BJ (cell line): ENCODE data around the gene ABCA13. TPM values are rescaled to one million over a fixed set of nuclear protein-coding genes. Genes with fewer than 3 reads are reported as not detected.

ENCODE experiments used
- CTCF ChIA-PET: fragments of 350-600 bp; formaldehyde crosslinking; extraction: SDS; loops from one replicate; lab custom pipeline; 2021; ENCODE audit warnings: antibody characterized with exemption, inconsistent platforms; lab: Yijun Ruan, JAX
- POLR2A ChIA-PET: fragments of 300-600 bp; sonication (Branson Sonifier 250); formaldehyde crosslinking; extraction: SDS; loops from one replicate; lab custom pipeline; 2021; ENCODE audit warnings: antibody characterized with exemption; lab: Charles Lee
- DNase-seq: peaks from one replicate; pipeline ENCODE4 v3.0.0-alpha.2; 2011; ENCODE audit warnings: low read depth
- H3K27me3 ChIP-seq: 2 replicates; pipeline ENCODE4 v1.6.0; 2011; ENCODE audit warnings: low read length; ENCODE audit not compliant: control insufficient read depth, insufficient read depth
- H3K36me3 ChIP-seq: 2 replicates; pipeline ENCODE4 v1.5.1; 2011; ENCODE audit warnings: low read length; ENCODE audit not compliant: control insufficient read depth, insufficient read depth
- H3K4me3 ChIP-seq: 2 replicates; pipeline ENCODE4 v1.5.1; 2011; ENCODE audit warnings: low read depth, mild to moderate bottlenecking, control low read depth, low read length
- polyA plus RNA-seq: library from polyadenylated mRNA; depleted of rRNA; stranded (reverse); fragments of >200 nt; gene quantifications from 2 replicates; pipeline ENCODE4 v1.2.3, GENCODE V29; 2011
- TF ChIP-seq, protein P1 (sequence below): IDR thresholded peaks from 2 replicates; pipeline ENCODE4 v1.5.1; 2011; ENCODE audit warnings: low read depth, mild to moderate bottlenecking, control low read depth, inconsistent platforms, low read length, moderate library complexity; ENCODE audit not compliant: insufficient read depth

The ABCA13 gene
- polyA plus RNA-seq, 1 experiment, result 0.15 TPM

DNA sequence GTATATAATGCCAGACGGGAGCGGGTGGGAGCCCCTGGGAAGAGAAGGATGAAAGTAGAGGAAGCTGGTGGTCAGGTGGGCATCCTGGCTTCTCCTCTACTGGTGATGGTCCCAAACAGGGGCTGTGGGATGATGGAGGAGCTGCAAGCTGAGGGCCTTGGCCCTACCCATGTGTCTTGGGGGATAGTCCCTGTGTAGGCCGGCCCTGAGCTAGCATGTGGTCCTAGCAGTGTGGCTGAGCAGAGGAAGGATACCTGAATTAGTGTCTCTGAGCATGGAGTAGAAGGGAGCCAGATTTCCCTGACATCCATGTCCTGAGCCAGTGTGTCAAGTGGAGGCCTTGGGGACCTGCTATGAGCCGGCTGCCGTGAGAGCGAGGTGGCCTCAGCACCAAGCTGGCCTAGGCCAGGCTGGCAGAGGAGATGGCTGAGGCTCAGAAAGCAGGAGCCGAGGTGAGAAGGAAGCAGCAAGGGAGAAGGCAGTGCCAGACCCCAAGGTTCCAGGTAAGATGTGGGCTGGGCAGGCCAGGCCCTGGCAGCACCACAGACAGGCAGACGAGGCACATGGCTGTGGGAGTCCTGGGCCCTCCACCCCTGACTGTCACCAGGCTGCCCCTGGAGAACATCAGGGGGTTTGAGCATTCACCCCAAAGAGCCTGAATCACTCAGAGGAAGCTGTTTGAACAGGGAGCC lies 150.2 kb downstream of the ABCA13 start:
- no peak overlapping the region for H3K4me3 ChIP-seq
- CTCF ChIA-PET, result interaction anchor here (0.7 kb wide), 1 partner anchor 9 kb away, joined by 3 read pairs; no protein-coding TSS in a partner anchor
- no peak for DNase-seq

DNA sequence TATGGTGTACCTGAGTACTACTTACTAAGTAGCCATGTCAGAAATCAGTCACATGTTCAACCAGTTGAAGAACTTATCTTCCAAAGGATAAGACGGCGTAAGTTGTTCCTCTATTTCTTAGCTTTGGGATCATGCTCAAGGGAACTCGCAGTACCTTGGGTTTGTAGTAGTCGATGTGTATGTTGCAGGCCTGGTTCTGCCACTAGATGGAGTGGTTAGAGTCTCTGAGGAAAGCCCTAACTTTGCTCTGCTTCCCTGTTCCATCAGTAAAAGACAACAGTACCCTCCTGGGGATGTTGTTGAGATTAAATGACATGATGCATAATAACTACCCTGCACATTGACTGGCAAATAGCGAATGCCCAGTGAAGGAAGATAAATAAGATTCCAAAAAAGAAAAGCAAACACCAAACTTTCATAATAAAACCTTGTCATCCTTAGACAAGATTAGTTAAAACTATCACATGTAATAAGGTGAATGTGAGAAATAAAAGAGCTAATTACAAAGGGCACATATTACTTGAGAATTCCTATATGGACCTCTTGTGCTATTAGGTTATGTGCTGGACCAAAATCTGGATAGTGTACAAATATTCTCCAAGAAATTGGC lies 165.9 kb downstream of the ABCA13 start:
- H3K4me3 ChIP-seq, result no peak overlapping the region
- DNase-seq, result no peak
- H3K36me3 ChIP-seq, result no peaks in the 10 kb centered on the region
- ChIA-PET CTCF (no interaction called here), POLR2A (no interaction called here)
- TF ChIP-seq, protein P1, sequence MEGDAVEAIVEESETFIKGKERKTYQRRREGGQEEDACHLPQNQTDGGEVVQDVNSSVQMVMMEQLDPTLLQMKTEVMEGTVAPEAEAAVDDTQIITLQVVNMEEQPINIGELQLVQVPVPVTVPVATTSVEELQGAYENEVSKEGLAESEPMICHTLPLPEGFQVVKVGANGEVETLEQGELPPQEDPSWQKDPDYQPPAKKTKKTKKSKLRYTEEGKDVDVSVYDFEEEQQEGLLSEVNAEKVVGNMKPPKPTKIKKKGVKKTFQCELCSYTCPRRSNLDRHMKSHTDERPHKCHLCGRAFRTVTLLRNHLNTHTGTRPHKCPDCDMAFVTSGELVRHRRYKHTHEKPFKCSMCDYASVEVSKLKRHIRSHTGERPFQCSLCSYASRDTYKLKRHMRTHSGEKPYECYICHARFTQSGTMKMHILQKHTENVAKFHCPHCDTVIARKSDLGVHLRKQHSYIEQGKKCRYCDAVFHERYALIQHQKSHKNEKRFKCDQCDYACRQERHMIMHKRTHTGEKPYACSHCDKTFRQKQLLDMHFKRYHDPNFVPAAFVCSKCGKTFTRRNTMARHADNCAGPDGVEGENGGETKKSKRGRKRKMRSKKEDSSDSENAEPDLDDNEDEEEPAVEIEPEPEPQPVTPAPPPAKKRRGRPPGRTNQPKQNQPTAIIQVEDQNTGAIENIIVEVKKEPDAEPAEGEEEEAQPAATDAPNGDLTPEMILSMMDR, result peak; percentile 51
- no peaks in the 10 kb centered on the region; the same call in 1 of the 2 replicates for H3K27me3 ChIP-seq

More for the DNA sequence above, 150.2 kb downstream of the ABCA13 start:
- H3K27me3 ChIP-seq, result no peaks in the 10 kb centered on the region
- POLR2A ChIA-PET, result no interaction called here
- H3K36me3 ChIP-seq, result no peaks in the 10 kb centered on the region
- TF ChIP-seq, protein P1, result no peak

DNA sequence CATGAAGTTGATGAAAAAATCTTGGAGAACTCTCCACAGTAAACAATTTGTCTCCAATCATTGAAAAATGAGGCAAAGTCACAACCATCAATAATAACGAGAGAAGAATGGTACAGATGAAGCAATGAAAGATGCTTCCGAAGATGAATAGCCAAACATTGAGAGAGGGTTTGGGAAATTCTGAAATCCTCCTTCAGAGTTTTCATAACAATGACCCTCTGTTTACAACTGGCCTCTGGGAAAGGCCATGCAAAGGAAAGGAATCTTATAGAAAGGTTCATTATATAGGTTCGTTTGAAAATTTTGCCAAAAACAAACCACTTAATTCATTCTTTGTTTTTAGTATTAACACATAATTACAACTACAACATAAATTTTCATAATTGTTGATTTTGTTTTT lies 166.5 kb downstream of the ABCA13 start:
- H3K27me3 ChIP-seq, result no peaks in the 10 kb centered on the region; the same call in 1 of the 2 replicates
- ChIA-PET CTCF (no interaction called here), POLR2A (no interaction called here)
- DNase-seq, result no peak
- TF ChIP-seq, protein P1, result no peak
- no peak overlapping the region for H3K4me3 ChIP-seq
- no peaks in the 10 kb centered on the region for H3K36me3 ChIP-seq

DNA sequence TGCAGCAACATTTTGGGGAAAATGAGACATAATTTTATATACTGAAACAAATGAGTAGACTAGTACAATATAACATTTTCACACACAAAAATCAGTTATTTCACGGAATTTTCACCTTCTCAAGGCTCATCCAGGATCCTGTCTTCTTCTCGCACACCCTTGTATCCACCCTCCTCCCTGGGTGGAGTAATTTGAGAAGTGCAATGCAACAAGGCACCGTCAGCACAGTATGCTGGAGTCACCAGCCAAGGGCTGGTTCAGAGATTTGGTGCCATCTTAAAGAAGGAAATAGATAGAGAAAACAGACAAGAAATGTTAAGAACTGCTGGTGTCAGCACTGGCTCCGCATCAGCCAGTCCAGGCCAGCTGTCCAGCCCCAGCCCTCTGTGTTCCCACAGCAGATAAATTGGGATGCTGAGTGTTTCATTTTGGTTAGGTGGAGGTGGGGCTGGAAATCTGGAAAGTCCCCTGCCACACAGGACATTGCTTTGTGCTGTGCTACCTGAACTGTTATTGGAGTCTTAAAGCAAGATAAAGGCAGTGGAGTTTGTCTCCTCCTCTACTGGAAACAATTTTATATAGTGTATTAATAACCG lies 176.1 kb downstream of the ABCA13 start:
- TF ChIP-seq, protein P1, result no peak
- DNase-seq, result no peak
- no peaks in the 10 kb centered on the region for H3K36me3 ChIP-seq
- no peak overlapping the region for H3K4me3 ChIP-seq
- no peaks in the 10 kb centered on the region for H3K27me3 ChIP-seq
- POLR2A ChIA-PET, result no interaction called here
- CTCF ChIA-PET, result no interaction called here

DNA sequence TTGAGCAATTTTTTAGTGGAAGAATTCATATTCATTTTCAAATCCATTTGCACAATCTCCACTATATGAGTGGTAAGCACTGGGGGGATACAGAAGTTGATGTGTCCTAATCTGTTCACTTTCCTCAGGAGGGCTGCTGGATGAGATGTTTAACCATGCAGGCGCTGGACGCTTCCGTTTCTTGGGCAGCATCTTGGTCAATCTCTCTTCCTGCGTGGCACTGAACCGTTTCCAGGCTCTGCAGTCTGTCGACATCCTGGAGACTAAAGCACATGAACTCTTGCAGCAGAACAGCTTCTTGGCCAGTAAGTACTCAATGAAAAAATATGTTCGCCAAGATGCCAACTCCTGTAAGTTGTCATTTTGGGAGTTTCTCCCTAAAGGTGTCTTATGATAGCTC lies 179.3 kb downstream of the ABCA13 start:
- H3K27me3 ChIP-seq, result no peaks in the 10 kb centered on the region
- TF ChIP-seq, protein P1, result no peak
- CTCF ChIA-PET, result no interaction called here

More for the DNA sequence above, 179.3 kb downstream of the ABCA13 start:
- POLR2A ChIA-PET, result no interaction called here
- no peaks in the 10 kb centered on the region for H3K36me3 ChIP-seq
- DNase-seq, result no peak
- no peak overlapping the region for H3K4me3 ChIP-seq
